HG03196 (cell line): ENCODE measurements around the gene MRPL4.
"Not testable (repeated sequence)": the region's sequence is repeated elsewhere in the genome, so short reads cannot be mapped to it uniquely, and the experiment has no call there.

Experiments used
- ATAC-seq: cut with Tn5 transposase; IDR thresholded peaks from one replicate; pipeline ENCODE4 v1.9.1; 2021; ENCODE audit not compliant: unreplicated experiment

MRPL4 gene

GRCh38 chr19:10259162-10259905 lies 7.3 kb downstream of the MRPL4 start:
- no peak for ATAC-seq

- no peak for ATAC-seq
These were observed 8.1 kb downstream of the MRPL4 start for GRCh38 chr19:10260141-10260584.

- no peak for ATAC-seq
These were observed 10.8 kb downstream of the MRPL4 start for GRCh38 chr19:10262771-10263170.

- no peak for ATAC-seq
These were observed 14.7 kb downstream of the MRPL4 start for GRCh38 chr19:10266706-10267105.

GRCh38 chr19:10268071-10268470 lies 16.1 kb downstream of the MRPL4 start:
- no peak for ATAC-seq

GRCh38 chr19:10269333-10270179 lies 17.5 kb downstream of the MRPL4 start:
- ATAC-seq: no peak

GRCh38 chr19:10270180-10270615 lies 18.2 kb downstream of the MRPL4 start:
- ATAC-seq: peak; percentile 38

GRCh38 chr19:10270616-10271394 lies 18.8 kb downstream of the MRPL4 start, which contains the start of gene ICAM1:
Gene ICAM1 (plus strand): TSS chr19:10271120. CDS start chr19:10271160, 40 bp downstream.
- peak; percentile 53 for ATAC-seq

GRCh38 chr19:10271543-10272086 lies 19.6 kb downstream of the MRPL4 start:
- peak; percentile 29 for ATAC-seq

GRCh38 chr19:10274589-10274988 lies 22.6 kb downstream of the MRPL4 start:
- no peak for ATAC-seq

- ATAC-seq: no peak
These were observed 26.0 kb downstream of the MRPL4 start for GRCh38 chr19:10277795-10278589.

- ATAC-seq: no peak
These were observed 26.9 kb downstream of the MRPL4 start for GRCh38 chr19:10278935-10279334.

GRCh38 chr19:10279737-10280442 lies 27.9 kb downstream of the MRPL4 start:
- no peak for ATAC-seq

GRCh38 chr19:10282043-10282442 lies 30.0 kb downstream of the MRPL4 start:
- not testable (repeated sequence) for ATAC-seq

- no peak for ATAC-seq
These were observed 31.5 kb downstream of the MRPL4 start for GRCh38 chr19:10283301-10284064.

- no peak for ATAC-seq
These were observed 32.3 kb downstream of the MRPL4 start for GRCh38 chr19:10284065-10284959.

GRCh38 chr19:10284960-10285278 lies 32.9 kb downstream of the MRPL4 start:
- no peak for ATAC-seq

- ATAC-seq: no peak
These were observed 33.4 kb downstream of the MRPL4 start for GRCh38 chr19:10285393-10285792.
